ENCODE data around the gene ARSG.

DNA sequence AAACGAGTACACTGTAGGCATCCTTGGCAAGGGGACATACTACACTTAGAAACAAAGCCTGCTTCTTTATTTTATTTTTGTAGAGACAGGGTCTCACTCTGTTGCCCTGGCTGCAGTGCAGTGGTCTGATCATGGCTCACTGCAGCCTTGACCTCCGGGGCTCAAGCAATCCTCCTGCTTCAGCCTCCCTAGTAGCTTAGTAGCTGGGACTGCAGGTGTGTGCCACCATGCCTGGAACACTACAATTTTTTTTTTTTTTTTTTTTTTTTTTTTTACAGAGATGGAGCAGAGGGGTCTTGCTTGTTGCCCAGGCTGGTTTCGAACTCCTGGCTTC, 87.8 kb downstream of the ARSG start:
- TF ChIP-seq, protein P1, sequence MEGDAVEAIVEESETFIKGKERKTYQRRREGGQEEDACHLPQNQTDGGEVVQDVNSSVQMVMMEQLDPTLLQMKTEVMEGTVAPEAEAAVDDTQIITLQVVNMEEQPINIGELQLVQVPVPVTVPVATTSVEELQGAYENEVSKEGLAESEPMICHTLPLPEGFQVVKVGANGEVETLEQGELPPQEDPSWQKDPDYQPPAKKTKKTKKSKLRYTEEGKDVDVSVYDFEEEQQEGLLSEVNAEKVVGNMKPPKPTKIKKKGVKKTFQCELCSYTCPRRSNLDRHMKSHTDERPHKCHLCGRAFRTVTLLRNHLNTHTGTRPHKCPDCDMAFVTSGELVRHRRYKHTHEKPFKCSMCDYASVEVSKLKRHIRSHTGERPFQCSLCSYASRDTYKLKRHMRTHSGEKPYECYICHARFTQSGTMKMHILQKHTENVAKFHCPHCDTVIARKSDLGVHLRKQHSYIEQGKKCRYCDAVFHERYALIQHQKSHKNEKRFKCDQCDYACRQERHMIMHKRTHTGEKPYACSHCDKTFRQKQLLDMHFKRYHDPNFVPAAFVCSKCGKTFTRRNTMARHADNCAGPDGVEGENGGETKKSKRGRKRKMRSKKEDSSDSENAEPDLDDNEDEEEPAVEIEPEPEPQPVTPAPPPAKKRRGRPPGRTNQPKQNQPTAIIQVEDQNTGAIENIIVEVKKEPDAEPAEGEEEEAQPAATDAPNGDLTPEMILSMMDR (IDR thresholded peaks at IDR 0.05; ENCODE audit: low read depth, low read length, poor library complexity, severe bottlenecking), result no peak
- TF ChIP-seq EZH2phosphoT487 (IDR thresholded peaks at IDR 0.05; ENCODE audit: borderline replicate concordance, low read length), result no peak
